Activated naive CD4-positive, alpha-beta T cell treated with anti-CD3 and anti-CD28 coated beads, Interleukin-2, amount 10 ng/mL, durations not matched to agents 7 days and 5 days (primary cell): ENCODE results near the gene SAP130.
A peak's percentile ranks its signal among the peaks of the same experiment; 100 is the strongest.

Source experiments
- CTCF ChIA-PET: fragments of 350-600 bp; sonication (Branson Sonifier 250); formaldehyde crosslinking; loops from one replicate; lab custom pipeline; 2021; ENCODE audit warnings: antibody characterized with exemption; lab: Charles Lee
- DNase-seq: peaks from one replicate; pipeline ENCODE4 v3.0.0-alpha.2; 2020
- H3K27ac Mint-ChIP-seq: one replicate; pipeline ENCODE4 v1.8.0; 2021; ENCODE audit warnings: mild to moderate bottlenecking, moderate library complexity, mixed read lengths
- H3K27me3 Mint-ChIP-seq: one replicate; pipeline ENCODE4 v1.8.0; 2021; ENCODE audit warnings: mild to moderate bottlenecking, mixed read lengths
- H3K36me3 Mint-ChIP-seq: one replicate; pipeline ENCODE4 v1.8.0; 2021; ENCODE audit warnings: mixed read lengths
- H3K4me1 Mint-ChIP-seq: one replicate; pipeline ENCODE4 v1.8.0; 2021; ENCODE audit warnings: mixed read lengths
- H3K4me3 Mint-ChIP-seq: one replicate; pipeline ENCODE4 v1.8.0; 2021; ENCODE audit warnings: mild to moderate bottlenecking, moderate library complexity, mixed read lengths
- H3K9me3 Mint-ChIP-seq: one replicate; pipeline ENCODE4 v1.8.0; 2021; ENCODE audit warnings: mixed read lengths

SAP130 gene

GRCh38 chr2:128038411-128038810, 10.6 kb upstream of the SAP130 start:
- DNase-seq: no peak
- Mint-ChIP-seq H3K36me3 (peaks cover 5% of the 10 kb centered on the region), H3K4me3 (no peak overlapping the region), H3K27me3 (peaks cover 6% of the 10 kb centered on the region), H3K4me1 (no peaks in the 10 kb centered on the region), H3K9me3 (peaks cover 35% of the 10 kb centered on the region), H3K27ac (no peak overlapping the region)
- CTCF ChIA-PET: no interaction called here

DNA sequence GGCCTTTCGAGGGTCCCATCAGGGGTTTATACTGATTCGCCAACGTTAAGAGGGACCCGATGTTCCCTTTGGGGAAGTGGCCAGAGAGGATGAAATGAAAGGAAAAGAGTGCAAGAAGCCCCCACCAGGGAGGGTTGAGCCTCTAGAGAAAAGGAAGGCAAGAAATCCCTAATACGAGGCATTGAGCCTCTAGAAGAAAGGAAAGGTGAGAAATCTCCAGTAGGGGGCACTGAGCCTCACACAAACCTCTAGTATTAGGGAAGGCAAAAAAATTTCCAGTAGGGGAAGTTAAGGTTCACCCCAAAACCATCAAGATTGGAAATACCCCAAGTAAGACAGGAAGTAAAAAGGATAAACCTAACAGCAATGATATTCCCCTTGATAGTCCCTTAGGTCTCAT, 9.8 kb upstream of the SAP130 start:
- Mint-ChIP-seq H3K36me3 (peaks cover 5% of the 10 kb centered on the region), H3K27me3 (peaks cover under 1% of the 10 kb centered on the region), H3K27ac (no peak overlapping the region), H3K9me3 (peaks cover 32% of the 10 kb centered on the region), H3K4me3 (no peak overlapping the region), H3K4me1 (no peaks in the 10 kb centered on the region)
- DNase-seq: no peak
- CTCF ChIA-PET: no interaction called here

DNA sequence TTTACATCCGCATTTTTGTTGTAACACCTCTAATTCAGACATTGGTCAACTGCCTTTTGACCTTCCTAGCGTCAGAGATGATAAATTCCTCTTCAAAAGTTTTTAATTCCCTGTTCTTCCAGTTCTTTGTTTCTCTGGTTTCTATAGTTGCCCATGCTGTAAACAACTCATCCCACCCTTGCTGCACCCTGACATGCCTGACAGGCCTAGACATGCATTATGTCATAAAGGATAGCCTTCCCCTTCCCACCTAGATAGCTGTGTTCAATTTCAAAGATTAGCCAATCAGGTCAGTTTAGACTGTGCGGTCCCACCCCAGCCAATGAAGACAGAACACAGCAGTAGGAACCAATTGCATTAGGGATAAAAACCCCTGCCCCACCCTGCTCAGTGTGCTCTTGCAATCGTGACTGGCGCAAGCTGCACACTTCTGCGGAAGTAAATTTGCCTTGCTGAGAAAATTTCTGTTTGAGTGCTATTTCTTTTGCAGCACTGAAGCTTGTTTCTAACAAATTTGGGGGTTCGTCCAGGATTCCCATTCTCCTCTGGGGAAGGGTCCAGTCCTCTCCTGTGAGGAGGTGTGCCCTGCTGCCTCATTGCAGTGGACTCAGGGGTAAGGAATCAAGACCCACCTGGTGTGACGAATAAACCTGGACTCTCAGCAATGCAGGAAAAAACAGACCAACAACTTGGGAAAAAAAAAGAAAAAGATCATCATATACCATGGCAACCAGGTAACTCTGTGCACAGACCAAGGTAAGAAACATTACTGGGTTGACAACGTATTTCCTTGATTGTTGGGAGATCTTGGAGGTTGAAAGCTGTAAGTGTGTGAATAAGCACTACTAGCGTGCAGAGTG, 9.1 kb upstream of the SAP130 start:
- CTCF ChIA-PET: no interaction called here

GRCh38 chr2:128032092-128032491, 4.2 kb upstream of the SAP130 start:
- peaks cover 9% of the 10 kb centered on the region for H3K4me1 Mint-ChIP-seq
- H3K9me3 Mint-ChIP-seq: peaks cover 28% of the 10 kb centered on the region
- no peak for DNase-seq
- peaks cover 3% of the 10 kb centered on the region for H3K36me3 Mint-ChIP-seq
- H3K27me3 Mint-ChIP-seq: no peaks in the 10 kb centered on the region
- no peak overlapping the region for H3K27ac Mint-ChIP-seq
- CTCF ChIA-PET: no interaction called here
- H3K4me3 Mint-ChIP-seq: no peak overlapping the region

More for the DNA sequence above, 9.1 kb upstream of the SAP130 start:
- no peaks in the 10 kb centered on the region for H3K4me1 Mint-ChIP-seq
- no peak overlapping the region for H3K27ac Mint-ChIP-seq
- H3K4me3 Mint-ChIP-seq: no peak overlapping the region
- H3K36me3 Mint-ChIP-seq: peaks cover 3% of the 10 kb centered on the region
- H3K27me3 Mint-ChIP-seq: no peaks in the 10 kb centered on the region
- DNase-seq: no peak
- H3K9me3 Mint-ChIP-seq: peaks cover 34% of the 10 kb centered on the region

- H3K4me1 Mint-ChIP-seq: peaks cover 25% of the 10 kb centered on the region
- peaks cover 15% of the 10 kb centered on the region for H3K9me3 Mint-ChIP-seq
- no peaks in the 10 kb centered on the region for H3K27me3 Mint-ChIP-seq
- no peak for DNase-seq
- CTCF ChIA-PET: interaction anchor here (1.0 kb wide), 2 partner anchors 9 to 62 kb away, joined by 3 to 4 read pairs; partner anchors contain the start of gene UGGT1
- peaks cover 4% of the 10 kb centered on the region for H3K36me3 Mint-ChIP-seq
- H3K27ac Mint-ChIP-seq: peak overlapping the region; percentile 5
- peak overlapping the region; percentile 87 for H3K4me3 Mint-ChIP-seq
These were observed 802 bp upstream of the SAP130 start for GRCh38 chr2:128028668-128029054.

DNA sequence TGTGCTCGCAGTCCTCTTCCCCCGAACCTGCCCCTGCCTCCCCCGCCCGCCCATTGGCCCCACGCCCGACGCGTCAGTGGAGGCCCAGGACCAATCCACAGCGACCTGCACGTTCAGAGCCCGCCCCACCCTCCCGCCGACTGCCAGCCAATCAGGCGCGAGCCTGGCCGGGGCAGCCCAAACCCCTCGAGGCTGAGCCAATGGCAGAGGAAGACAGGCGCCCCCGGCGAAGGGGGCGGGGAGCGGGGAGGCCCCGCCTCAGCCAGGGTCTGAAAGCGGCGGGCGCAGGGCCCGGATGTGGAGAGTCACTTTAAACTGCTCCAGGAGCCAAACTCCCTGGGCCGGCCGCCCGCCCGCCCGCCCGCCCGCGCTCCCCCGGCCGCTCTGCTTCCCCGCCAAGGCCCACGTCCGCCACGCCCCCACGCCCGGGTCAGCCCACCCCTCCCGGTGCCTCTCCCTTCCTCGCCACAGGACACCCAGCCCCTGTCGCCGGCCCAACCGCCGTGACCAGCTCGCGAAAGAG, 520 bp downstream of the SAP130 start:
- CTCF ChIA-PET: no interaction called here
- no peaks in the 10 kb centered on the region for H3K27me3 Mint-ChIP-seq
- H3K36me3 Mint-ChIP-seq: peaks cover 9% of the 10 kb centered on the region
- peak overlapping the region; percentile 99 for H3K4me3 Mint-ChIP-seq
- peak overlapping the region; percentile 95 for H3K27ac Mint-ChIP-seq
- H3K9me3 Mint-ChIP-seq: peaks cover 8% of the 10 kb centered on the region
- DNase-seq: peak; percentile 100
- H3K4me1 Mint-ChIP-seq: peaks cover 25% of the 10 kb centered on the region

GRCh38 chr2:128026448-128027277, 1.2 kb downstream of the SAP130 start:
- DNase-seq: no peak
- Mint-ChIP-seq H3K4me3 (peak overlapping the region; percentile 99), H3K27ac (peak overlapping the region; percentile 93), H3K9me3 (peaks cover 2% of the 10 kb centered on the region), H3K36me3 (peaks cover 11% of the 10 kb centered on the region), H3K4me1 (peaks cover 25% of the 10 kb centered on the region), H3K27me3 (no peaks in the 10 kb centered on the region)
- CTCF ChIA-PET: no interaction called here

DNA sequence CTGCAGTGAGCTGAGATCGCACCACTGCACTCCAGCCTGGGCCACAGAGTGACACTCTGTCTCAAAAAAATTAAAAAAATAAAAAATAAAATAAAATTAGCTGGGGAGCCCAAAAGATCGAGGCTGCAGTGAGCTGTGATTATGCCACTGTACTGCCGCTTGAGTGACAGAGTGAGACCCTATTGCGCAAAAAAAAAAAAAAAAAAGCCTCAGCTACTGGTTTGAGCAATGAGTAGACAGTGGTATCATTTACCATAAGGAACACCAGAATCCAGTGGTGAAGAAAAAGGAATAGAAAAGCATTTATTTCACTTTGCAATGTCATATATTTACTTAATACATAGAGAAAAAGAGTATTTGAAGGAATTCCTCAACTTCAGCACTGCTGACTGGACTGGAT, 3.0 kb downstream of the SAP130 start:
- CTCF ChIA-PET: no interaction called here
- Mint-ChIP-seq H3K36me3 (peaks cover 11% of the 10 kb centered on the region), H3K9me3 (no peaks in the 10 kb centered on the region), H3K27ac (no peak overlapping the region), H3K4me1 (peaks cover 25% of the 10 kb centered on the region), H3K4me3 (no peak overlapping the region), H3K27me3 (no peaks in the 10 kb centered on the region)
- no peak for DNase-seq

- Mint-ChIP-seq H3K4me3 (no peak overlapping the region), H3K27me3 (no peaks in the 10 kb centered on the region), H3K4me1 (no peaks in the 10 kb centered on the region), H3K36me3 (peaks cover 36% of the 10 kb centered on the region), H3K9me3 (no peaks in the 10 kb centered on the region), H3K27ac (no peak overlapping the region)
- CTCF ChIA-PET: no interaction called here
- DNase-seq: no peak
These were observed 10.3 kb downstream of the SAP130 start for GRCh38 chr2:128017561-128017960.

DNA sequence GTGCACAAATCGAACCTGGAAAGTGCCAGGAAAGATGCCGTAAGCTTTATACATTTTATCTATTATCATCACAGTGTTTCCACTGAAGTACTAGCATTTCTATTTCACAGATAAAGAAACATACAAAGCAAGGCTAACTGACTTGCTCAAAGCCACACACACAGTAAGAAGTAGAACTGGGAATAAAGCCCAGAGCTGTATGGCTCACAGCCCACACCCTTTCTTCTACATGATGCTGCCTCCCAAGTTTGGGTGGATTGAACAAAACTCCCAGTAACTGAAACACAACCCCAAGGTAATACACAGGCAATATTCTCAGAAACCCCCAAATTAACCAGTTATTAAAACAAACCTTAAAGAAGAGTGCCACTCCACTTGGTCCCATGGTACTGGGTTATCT, 11.2 kb downstream of the SAP130 start:
- Mint-ChIP-seq H3K27me3 (no peaks in the 10 kb centered on the region), H3K27ac (no peak overlapping the region), H3K4me3 (no peak overlapping the region), H3K36me3 (peaks cover 33% of the 10 kb centered on the region), H3K9me3 (no peaks in the 10 kb centered on the region), H3K4me1 (no peaks in the 10 kb centered on the region)
- DNase-seq: no peak
- CTCF ChIA-PET: no interaction called here

GRCh38 chr2:128012698-128013097, 15.2 kb downstream of the SAP130 start:
- H3K27ac Mint-ChIP-seq: no peak overlapping the region
- CTCF ChIA-PET: no interaction called here
- H3K9me3 Mint-ChIP-seq: no peaks in the 10 kb centered on the region
- DNase-seq: no peak
- no peaks in the 10 kb centered on the region for H3K4me1 Mint-ChIP-seq
- H3K4me3 Mint-ChIP-seq: no peak overlapping the region
- no peaks in the 10 kb centered on the region for H3K27me3 Mint-ChIP-seq
- H3K36me3 Mint-ChIP-seq: peaks cover 60% of the 10 kb centered on the region

GRCh38 chr2:128008074-128008672, 19.7 kb downstream of the SAP130 start:
- Mint-ChIP-seq H3K36me3 (peaks cover 61% of the 10 kb centered on the region), H3K4me3 (no peak overlapping the region), H3K27me3 (no peaks in the 10 kb centered on the region), H3K9me3 (no peaks in the 10 kb centered on the region), H3K27ac (no peak overlapping the region), H3K4me1 (no peaks in the 10 kb centered on the region)
- DNase-seq: no peak
- CTCF ChIA-PET: no interaction called here

- CTCF ChIA-PET: no interaction called here
- no peaks in the 10 kb centered on the region for H3K4me1 Mint-ChIP-seq
- H3K27me3 Mint-ChIP-seq: no peaks in the 10 kb centered on the region
- H3K27ac Mint-ChIP-seq: no peak overlapping the region
- peaks cover 58% of the 10 kb centered on the region for H3K36me3 Mint-ChIP-seq
- no peaks in the 10 kb centered on the region for H3K9me3 Mint-ChIP-seq
- no peak overlapping the region for H3K4me3 Mint-ChIP-seq
- no peak for DNase-seq
These were observed 23.4 kb downstream of the SAP130 start for GRCh38 chr2:128004509-128004908.

- no peak for DNase-seq
- Mint-ChIP-seq H3K4me1 (no peaks in the 10 kb centered on the region), H3K36me3 (peaks cover 62% of the 10 kb centered on the region), H3K9me3 (no peaks in the 10 kb centered on the region), H3K27ac (no peak overlapping the region), H3K27me3 (no peaks in the 10 kb centered on the region), H3K4me3 (no peak overlapping the region)
- CTCF ChIA-PET: no interaction called here
These were observed 24.4 kb downstream of the SAP130 start for GRCh38 chr2:128003463-128003862.
